ENCODE measurements around the gene FSTL4. TPM values are rescaled to one million over a fixed set of nuclear protein-coding genes. Genes with fewer than 3 reads are reported as not detected.

The FSTL4 gene
- total RNA-seq, 6 donors from 2014 or later, result 0.49 to 4.6 (median 1.1) TPM

- Histone ChIP-seq H3K4me1 (no peaks in the 10 kb centered on the region), H3K36me3 (no peaks in the 10 kb centered on the region), H3K27ac (no peak overlapping the region), H3K4me3 (no peak overlapping the region), H3K27me3 (no peaks in the 10 kb centered on the region), H3K9me3 (no peaks in the 10 kb centered on the region)
- DNase-seq (no peak), ATAC-seq (ENCODE audit: low FRiP score in 2 of 2) (peak in 1 of 2 donors; percentile 22)
- WGBS, 2 donors, result 40 to 92% methylated on average over 1 to 5 of the region's 5 CpGs
- TF ChIP-seq POLR2A (IDR thresholded peaks at IDR 0.05) (no peak), CTCF (IDR thresholded peaks at IDR 0.05) (no peak), POLR2AphosphoS5 (IDR thresholded peaks at IDR 0.05) (no peak)
These were observed 30.4 kb downstream of the FSTL4 start for GRCh38 chr5:133581918-133582317.

- Histone ChIP-seq H3K4me3 (no peak overlapping the region), H3K36me3 (no peaks in the 10 kb centered on the region), H3K27me3 (no peaks in the 10 kb centered on the region), H3K4me1 (no peaks in the 10 kb centered on the region), H3K9me3 (no peaks in the 10 kb centered on the region), H3K27ac (no peak overlapping the region)
- 72 to 79% methylated on average over 5 of the region's 5 CpGs for WGBS, 2 donors
- DNase-seq (no peak), ATAC-seq (ENCODE audit: low FRiP score in 2 of 2) (peak in 1 of 2 donors; percentile 26)
- TF ChIP-seq POLR2AphosphoS5 (IDR thresholded peaks at IDR 0.05), result no peak
- no peak for TF ChIP-seq CTCF (IDR thresholded peaks at IDR 0.05)
- no peak for TF ChIP-seq EP300 (IDR thresholded peaks at IDR 0.05)
- no peak for TF ChIP-seq POLR2A (IDR thresholded peaks at IDR 0.05)
These were observed 31.0 kb downstream of the FSTL4 start for GRCh38 chr5:133581348-133581747.

GRCh38 chr5:133580618-133581017 lies 31.7 kb downstream of the FSTL4 start:
- Histone ChIP-seq H3K4me3 (no peak overlapping the region), H3K4me1 (no peaks in the 10 kb centered on the region), H3K27me3 (no peaks in the 10 kb centered on the region), H3K36me3 (no peaks in the 10 kb centered on the region), H3K27ac (no peak overlapping the region), H3K9me3 (no peaks in the 10 kb centered on the region)
- 87 to 90% methylated on average over 7 of the region's 7 CpGs for WGBS, 2 donors
- ATAC-seq (ENCODE audit: low FRiP score in 2 of 2) (no peak), DNase-seq (no peak)
- TF ChIP-seq CTCF (IDR thresholded peaks at IDR 0.05), result no peak

- no peak overlapping the region for H3K27ac ChIP-seq
- no peaks in the 10 kb centered on the region for H3K4me1 ChIP-seq
- TF ChIP-seq POLR2AphosphoS5 (IDR thresholded peaks at IDR 0.05) (no peak), POLR2A (IDR thresholded peaks at IDR 0.05) (no peak)
- H3K27me3 ChIP-seq, result no peaks in the 10 kb centered on the region
- 71 to 85% methylated on average over 4 of the region's 4 CpGs for WGBS, 2 donors
- DNase-seq, result no peak
- ATAC-seq (ENCODE audit: low FRiP score in 2 of 2), result peak in 1 of 2 donors; percentile 12
- no peak overlapping the region for H3K4me3 ChIP-seq
- no peaks in the 10 kb centered on the region for H3K36me3 ChIP-seq
- H3K9me3 ChIP-seq, result no peaks in the 10 kb centered on the region
These were observed 32.6 kb downstream of the FSTL4 start for GRCh38 chr5:133579766-133580165.

- no peaks in the 10 kb centered on the region for H3K27me3 ChIP-seq
- no peaks in the 10 kb centered on the region for H3K9me3 ChIP-seq
- H3K27ac ChIP-seq, result no peak overlapping the region
- TF ChIP-seq EP300 (IDR thresholded peaks at IDR 0.05) (no peak), CTCF (IDR thresholded peaks at IDR 0.05) (no peak), POLR2A (IDR thresholded peaks at IDR 0.05) (no peak), POLR2AphosphoS5 (IDR thresholded peaks at IDR 0.05) (no peak)
- no peaks in the 10 kb centered on the region for H3K36me3 ChIP-seq
- ATAC-seq (ENCODE audit: low FRiP score in 2 of 2) (no peak), DNase-seq (no peak)
- H3K4me1 ChIP-seq, result peaks cover 0 to 7% (median 0%) of the 10 kb centered on the region in 4 donors
- 62 to 72% methylated on average over 1 of the region's 1 CpG for WGBS, 2 donors
- no peak overlapping the region for H3K4me3 ChIP-seq
These were observed 43.0 kb downstream of the FSTL4 start for GRCh38 chr5:133569347-133569746.

All from upper lobe of left lung (tissue), 6 donors.